ENCODE measurements around the gene AKIRIN1.
"Not testable (repeated sequence)": the region's sequence is repeated elsewhere in the genome, so short reads cannot be mapped to it uniquely, and the experiment has no call there.

AKIRIN1 gene

DNA sequence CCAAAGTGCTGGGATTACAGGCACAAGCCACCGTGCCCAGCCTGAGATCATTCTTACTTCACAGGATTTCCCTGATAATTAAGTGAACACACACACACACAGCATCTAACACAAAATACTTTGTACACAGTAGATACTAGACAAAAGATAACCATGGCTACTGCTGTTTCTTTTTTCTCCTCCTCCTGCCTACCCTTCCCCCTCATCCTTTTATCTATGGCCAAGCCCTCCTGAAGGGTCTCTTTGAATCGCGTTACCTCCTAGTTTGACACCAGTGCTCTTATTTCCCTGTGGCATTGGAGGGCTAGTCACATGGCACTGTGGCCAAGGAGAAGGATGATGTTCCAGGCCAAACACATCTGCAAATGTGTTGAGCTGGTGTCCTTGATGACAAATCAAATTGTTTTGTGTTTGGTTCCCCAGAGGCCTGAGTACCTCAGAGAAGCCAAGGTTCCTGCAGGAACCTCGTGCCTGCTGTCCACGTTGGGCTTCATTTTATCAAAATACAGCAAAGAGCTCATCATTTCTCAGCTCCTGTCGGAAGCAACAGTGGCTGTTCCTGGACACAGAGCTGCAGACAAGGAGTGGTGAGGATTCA, 55.6 kb downstream of the AKIRIN1 start:
- no peak for DNase-seq

GRCh38 chr1:39047374-39048229, 56.5 kb downstream of the AKIRIN1 start:
- DNase-seq = no peak

GRCh38 chr1:39048745-39049370, 57.8 kb downstream of the AKIRIN1 start:
- no peak for DNase-seq

DNA sequence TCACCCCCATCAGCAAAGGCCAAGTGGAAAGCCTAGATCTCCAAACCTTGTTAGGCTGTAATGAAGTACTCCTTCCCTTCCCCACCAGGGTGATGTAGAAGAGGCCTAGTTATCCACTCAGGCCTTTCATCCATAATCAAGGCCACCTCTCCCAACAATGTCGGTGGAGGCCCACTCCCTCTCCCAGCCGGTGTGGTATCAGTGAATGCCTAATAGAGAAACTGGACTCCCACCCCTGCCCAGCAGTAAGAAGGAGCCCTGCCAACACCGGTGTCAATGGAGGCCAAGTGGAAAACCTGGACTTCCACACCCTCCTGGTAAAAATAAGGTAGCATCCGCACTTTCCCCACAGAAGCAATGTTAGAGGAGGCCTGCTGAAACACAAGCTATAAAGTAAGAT, 58.9 kb downstream of the AKIRIN1 start:
- no peak for DNase-seq

GRCh38 chr1:39051193-39051850, 60.2 kb downstream of the AKIRIN1 start:
- not testable (repeated sequence) for DNase-seq

DNA sequence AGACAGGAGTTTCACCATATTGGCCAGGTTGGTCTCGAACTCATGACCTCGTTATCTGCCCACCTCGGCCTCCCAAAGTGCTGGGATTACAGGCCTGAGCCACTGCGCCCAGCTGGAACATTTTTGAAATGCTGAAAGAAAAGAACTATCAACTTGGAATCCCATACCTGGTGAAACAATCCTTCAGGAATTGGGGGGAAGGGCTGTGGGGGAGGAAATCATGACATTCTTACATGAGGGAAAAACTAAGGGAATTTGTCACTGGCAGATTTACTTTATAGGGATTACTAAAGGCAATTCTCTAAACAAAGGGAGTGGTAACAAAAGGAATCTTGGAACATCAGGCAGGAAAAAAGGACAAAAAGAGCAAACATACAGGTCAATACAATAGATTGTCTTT, 60.9 kb downstream of the AKIRIN1 start:
- DNase-seq = no peak

- not testable (repeated sequence) for DNase-seq
These were observed 64.2 kb downstream of the AKIRIN1 start for GRCh38 chr1:39055213-39055710.

All from NCI-H510A treated with DMSO at 0.1 percent for 48 hours (cell line).